Panc1 (cell line): Measurements from ENCODE around the gene SETD3. TPM values are rescaled to one million over a fixed set of nuclear protein-coding genes. Genes with fewer than 3 reads are reported as not detected.

Source experiments
- ATAC-seq: fragments of 200-7000 bp; cut with Tn5 transposase; 2 replicates; pipeline ENCODE4 v1.9.1; 2020; ENCODE audit warnings: mild to moderate bottlenecking, moderate library complexity
- BruUV-seq: library from RNA; stranded (reverse); fragments of 400-500 nt; replicated peaks from 2 replicates; lab custom pipeline; 2021; lab: Mats Ljungman, UMichigan
- CTCF ChIA-PET: fragments of 300-600 bp; sonication (Branson Sonifier 250); formaldehyde crosslinking; loops from one replicate; lab custom pipeline; 2022; ENCODE audit warnings: antibody characterized with exemption; lab: Charles Lee
- POLR2A ChIA-PET: fragments of 300-600 bp; sonication (Branson Sonifier 250); formaldehyde crosslinking; loops from one replicate; lab custom pipeline; 2022; ENCODE audit warnings: antibody characterized with exemption; lab: Charles Lee
- DNase-seq: peaks from one replicate; pipeline ENCODE4 v3.0.0-alpha.2; 2010; ENCODE audit warnings: low read depth, low spot score
- H3K27ac ChIP-seq: 2 replicates; pipeline ENCODE4 v1.5.1; 2011; ENCODE audit warnings: mild to moderate bottlenecking, low read length, inconsistent platforms
- H3K27me3 ChIP-seq: fragments of 200-500 bp; sonication (Bioruptor generic); 2 replicates; pipeline ENCODE4 v1.6.0; 2014; ENCODE audit warnings: low read length, inconsistent platforms; ENCODE audit not compliant: control insufficient read depth, insufficient read depth
- H3K36me3 ChIP-seq: fragments of 200-500 bp; sonication (Bioruptor generic); 2 replicates; pipeline ENCODE4 v1.5.1; 2014; ENCODE audit warnings: inconsistent platforms, mild to moderate bottlenecking, low read length, moderate library complexity; ENCODE audit not compliant: control insufficient read depth, insufficient read depth
- H3K4me1 ChIP-seq: 2 replicates; pipeline ENCODE4 v1.5.1; 2011; ENCODE audit warnings: inconsistent platforms, mild to moderate bottlenecking, low read length, moderate library complexity; ENCODE audit not compliant: control insufficient read depth, insufficient read depth
- H3K4me3 ChIP-seq, 2 experiments: 2 replicates each; pipeline ENCODE4 v1.5.1; 2011 to 2012; ENCODE audit warnings: low read depth in 2 of 2, low read length in 2 of 2, mild to moderate bottlenecking in 2 of 2, inconsistent platforms in 1 of 2, moderate library complexity in 1 of 2
- H3K9me3 ChIP-seq: fragments of 200-500 bp; sonication (Bioruptor generic); 2 replicates; pipeline ENCODE4 v1.5.1; 2014; ENCODE audit warnings: low read depth, mild to moderate bottlenecking, inconsistent platforms, low read length, moderate library complexity; ENCODE audit not compliant: control insufficient read depth, insufficient read depth
- POLR2AphosphoS5 ChIP-seq: IDR thresholded peaks from 2 replicates; pipeline ENCODE4 v1.6.1; 2012; ENCODE audit warnings: mild to moderate bottlenecking, low read depth, low read length, moderate library complexity
- SIN3A ChIP-seq: IDR thresholded peaks from 2 replicates; pipeline ENCODE4 v1.6.1; 2012; ENCODE audit warnings: low read depth, mild to moderate bottlenecking, low read length, moderate library complexity, borderline replicate concordance; ENCODE audit not compliant: insufficient read depth
- TCF7L2 ChIP-seq: IDR thresholded peaks from 2 replicates; pipeline ENCODE4 v1.6.1; 2011; ENCODE audit warnings: mild to moderate bottlenecking, low read depth, low read length, inconsistent platforms
- in situ Hi-C: cut with HindIII; loops from 2 replicates; pipeline ENCODE4 v1.10.0; 2016; ENCODE audit warnings: low sequenced_read_pairs, low pct_unique_long_range_greater_than_20kb
- intact Hi-C: fragments of 100-400 bp; cut with micrococcal nuclease; formaldehyde crosslinking; loops from one replicate; pipeline ENCODE4 v1.10.0; 2022; ENCODE audit not compliant: unreplicated experiment
- total RNA-seq: library from RNA; stranded (reverse); gene quantifications from one replicate; pipeline ENCODE4 v1.2.1, GENCODE V29; 2021; ENCODE audit not compliant: unreplicated experiment
- TF ChIP-seq, protein P1 (sequence below), 2 experiments: IDR thresholded peaks; 2 replicates each; pipeline ENCODE4 v1.6.1; 2011 to 2012; ENCODE audit warnings: low read depth in 2 of 2, control low read depth in 1 of 2, low read length in 1 of 2, mild to moderate bottlenecking in 1 of 2, moderate library complexity in 1 of 2; ENCODE audit not compliant: insufficient read depth in 1 of 2
- TF ChIP-seq, protein P2 (sequence below): fragments of 450-650 bp; IDR thresholded peaks from 2 replicates; pipeline ENCODE4 v1.5.1; 2017; ENCODE audit warnings: mild to moderate bottlenecking

SETD3 gene
- total RNA-seq, 1 experiment from 2014 or later, result 51.1 TPM

DNA sequence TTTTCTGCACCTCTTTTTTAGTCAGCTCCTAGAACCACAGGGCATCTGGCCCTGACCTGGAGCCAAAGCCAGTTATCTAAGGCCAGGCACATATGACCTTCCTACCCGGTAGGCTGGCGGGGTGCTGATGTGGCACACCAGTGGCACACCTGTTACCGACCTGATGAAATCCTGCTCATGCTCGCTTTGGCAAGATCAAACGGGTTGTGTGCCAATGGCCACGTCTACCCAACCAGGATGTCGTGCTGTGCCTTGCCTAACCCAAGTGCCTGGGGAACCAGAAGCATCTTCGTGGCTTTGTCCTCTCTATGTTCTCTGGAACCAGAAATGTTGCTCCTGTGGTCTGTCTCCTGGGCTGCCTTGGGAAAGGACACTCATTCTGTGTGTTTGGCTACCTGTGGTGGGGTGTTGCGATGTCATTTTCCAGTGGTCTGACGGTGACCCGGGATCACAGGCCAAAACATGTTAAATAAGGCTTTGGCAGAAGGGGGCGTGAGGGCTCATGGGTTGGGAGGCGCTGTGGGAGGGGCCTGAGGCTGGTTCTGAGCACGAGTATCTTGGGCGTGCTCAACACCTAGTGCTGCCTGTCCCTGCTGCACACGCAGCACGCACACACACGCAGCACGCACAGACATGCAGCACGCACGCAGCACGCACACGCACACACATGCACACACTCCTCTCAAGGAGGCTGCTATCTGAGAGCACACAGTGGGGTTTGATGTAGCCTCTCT is 28.4 kb upstream of the SETD3 start:
- ATAC-seq (peak; percentile 20; the same call in 1 of the 2 replicates), DNase-seq (no peak)
- Histone ChIP-seq H3K9me3 (no peaks in the 10 kb centered on the region), H3K27ac (no peak overlapping the region), H3K36me3 (peaks cover 1% of the 10 kb centered on the region; the same call in 1 of the 2 replicates), H3K4me1 (peaks cover 5% of the 10 kb centered on the region), H3K27me3 (no peaks in the 10 kb centered on the region), H3K4me3 (no peak overlapping the region)
- intact Hi-C loops (no loop called here), in situ Hi-C loops (no loop called here)
- ChIA-PET POLR2A (no interaction called here), CTCF (no interaction called here)
- TF ChIP-seq POLR2AphosphoS5 (no peak), SIN3A (no peak), TCF7L2 (no peak)
- TF ChIP-seq, protein P1, sequence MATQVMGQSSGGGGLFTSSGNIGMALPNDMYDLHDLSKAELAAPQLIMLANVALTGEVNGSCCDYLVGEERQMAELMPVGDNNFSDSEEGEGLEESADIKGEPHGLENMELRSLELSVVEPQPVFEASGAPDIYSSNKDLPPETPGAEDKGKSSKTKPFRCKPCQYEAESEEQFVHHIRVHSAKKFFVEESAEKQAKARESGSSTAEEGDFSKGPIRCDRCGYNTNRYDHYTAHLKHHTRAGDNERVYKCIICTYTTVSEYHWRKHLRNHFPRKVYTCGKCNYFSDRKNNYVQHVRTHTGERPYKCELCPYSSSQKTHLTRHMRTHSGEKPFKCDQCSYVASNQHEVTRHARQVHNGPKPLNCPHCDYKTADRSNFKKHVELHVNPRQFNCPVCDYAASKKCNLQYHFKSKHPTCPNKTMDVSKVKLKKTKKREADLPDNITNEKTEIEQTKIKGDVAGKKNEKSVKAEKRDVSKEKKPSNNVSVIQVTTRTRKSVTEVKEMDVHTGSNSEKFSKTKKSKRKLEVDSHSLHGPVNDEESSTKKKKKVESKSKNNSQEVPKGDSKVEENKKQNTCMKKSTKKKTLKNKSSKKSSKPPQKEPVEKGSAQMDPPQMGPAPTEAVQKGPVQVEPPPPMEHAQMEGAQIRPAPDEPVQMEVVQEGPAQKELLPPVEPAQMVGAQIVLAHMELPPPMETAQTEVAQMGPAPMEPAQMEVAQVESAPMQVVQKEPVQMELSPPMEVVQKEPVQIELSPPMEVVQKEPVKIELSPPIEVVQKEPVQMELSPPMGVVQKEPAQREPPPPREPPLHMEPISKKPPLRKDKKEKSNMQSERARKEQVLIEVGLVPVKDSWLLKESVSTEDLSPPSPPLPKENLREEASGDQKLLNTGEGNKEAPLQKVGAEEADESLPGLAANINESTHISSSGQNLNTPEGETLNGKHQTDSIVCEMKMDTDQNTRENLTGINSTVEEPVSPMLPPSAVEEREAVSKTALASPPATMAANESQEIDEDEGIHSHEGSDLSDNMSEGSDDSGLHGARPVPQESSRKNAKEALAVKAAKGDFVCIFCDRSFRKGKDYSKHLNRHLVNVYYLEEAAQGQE (IDR thresholded peaks at IDR 0.05; ENCODE audit: insufficient read depth in 1 of 2, low read depth in 2 of 2, low read length in 1 of 2), result no peak
- TF ChIP-seq, protein P2, sequence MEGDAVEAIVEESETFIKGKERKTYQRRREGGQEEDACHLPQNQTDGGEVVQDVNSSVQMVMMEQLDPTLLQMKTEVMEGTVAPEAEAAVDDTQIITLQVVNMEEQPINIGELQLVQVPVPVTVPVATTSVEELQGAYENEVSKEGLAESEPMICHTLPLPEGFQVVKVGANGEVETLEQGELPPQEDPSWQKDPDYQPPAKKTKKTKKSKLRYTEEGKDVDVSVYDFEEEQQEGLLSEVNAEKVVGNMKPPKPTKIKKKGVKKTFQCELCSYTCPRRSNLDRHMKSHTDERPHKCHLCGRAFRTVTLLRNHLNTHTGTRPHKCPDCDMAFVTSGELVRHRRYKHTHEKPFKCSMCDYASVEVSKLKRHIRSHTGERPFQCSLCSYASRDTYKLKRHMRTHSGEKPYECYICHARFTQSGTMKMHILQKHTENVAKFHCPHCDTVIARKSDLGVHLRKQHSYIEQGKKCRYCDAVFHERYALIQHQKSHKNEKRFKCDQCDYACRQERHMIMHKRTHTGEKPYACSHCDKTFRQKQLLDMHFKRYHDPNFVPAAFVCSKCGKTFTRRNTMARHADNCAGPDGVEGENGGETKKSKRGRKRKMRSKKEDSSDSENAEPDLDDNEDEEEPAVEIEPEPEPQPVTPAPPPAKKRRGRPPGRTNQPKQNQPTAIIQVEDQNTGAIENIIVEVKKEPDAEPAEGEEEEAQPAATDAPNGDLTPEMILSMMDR, result no peak
- BruUV-seq, result no TSS peak

DNA sequence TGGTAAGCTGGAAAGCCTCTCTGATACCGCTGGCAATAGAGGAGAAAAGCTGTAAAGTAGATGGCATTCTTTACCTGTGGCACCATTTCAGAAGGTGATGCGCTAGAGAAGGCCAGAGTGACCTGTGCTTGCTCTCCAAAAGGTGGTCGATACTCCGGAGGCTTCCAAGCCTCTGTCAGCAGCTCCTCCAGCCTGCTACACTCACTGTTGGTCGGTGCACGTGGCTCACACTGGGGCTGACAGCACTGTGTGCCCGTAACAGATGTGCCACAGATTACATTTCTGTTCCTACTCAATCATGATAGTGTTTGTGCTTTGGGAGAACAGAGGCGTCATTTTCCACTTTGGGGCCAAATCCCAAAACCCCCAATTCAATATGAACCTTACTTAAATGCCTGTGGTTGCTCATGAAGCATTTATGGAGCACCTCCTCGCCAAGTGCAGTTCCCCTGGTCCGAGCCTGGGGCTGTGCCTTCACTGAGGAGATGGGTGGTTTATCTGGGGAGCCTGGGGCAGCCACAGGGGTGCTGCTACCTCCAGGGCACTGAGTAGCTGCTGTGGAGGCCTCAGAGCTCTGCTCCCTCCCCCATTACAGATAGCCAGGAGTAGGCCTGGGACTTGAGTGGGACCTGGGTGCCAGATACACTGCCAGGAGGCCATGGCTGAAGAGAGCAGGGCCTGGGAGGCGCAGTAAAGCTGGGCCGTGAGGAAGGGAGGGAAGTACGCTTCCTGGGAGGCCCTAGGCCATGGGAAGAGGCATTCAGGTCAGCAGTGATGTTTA is 27.4 kb upstream of the SETD3 start:
- intact Hi-C loops, result no loop called here
- no peak overlapping the region for H3K27ac ChIP-seq
- DNase-seq (no peak), ATAC-seq (peak; percentile 44)
- CTCF ChIA-PET, result no interaction called here
- TF ChIP-seq POLR2AphosphoS5 (no peak), SIN3A (no peak), TCF7L2 (no peak)
- TF ChIP-seq, protein P1 (IDR thresholded peaks at IDR 0.05; ENCODE audit: insufficient read depth in 1 of 2, low read depth in 2 of 2, low read length in 1 of 2), result no peak
- H3K9me3 ChIP-seq, result no peaks in the 10 kb centered on the region
- no peak overlapping the region for H3K4me3 ChIP-seq
- peaks cover 5% of the 10 kb centered on the region for H3K4me1 ChIP-seq
- in situ Hi-C loops, result no loop called here
- no TSS peak for BruUV-seq
- peaks cover 8% of the 10 kb centered on the region; the same call in 1 of the 2 replicates for H3K36me3 ChIP-seq
- POLR2A ChIA-PET, result no interaction called here
- no peaks in the 10 kb centered on the region for H3K27me3 ChIP-seq
